Activated CD4-positive, alpha-beta memory T cell treated with anti-CD3 and anti-CD28 coated beads for 36 hours (primary cell): ENCODE results near the gene MIPEP. TPM values are rescaled to one million over a fixed set of nuclear protein-coding genes. Genes with fewer than 3 reads are reported as not detected.

Experiments
- CTCF ChIA-PET: fragments of 350-600 bp; sonication (Branson Sonifier 250); formaldehyde crosslinking; loops from one replicate; lab custom pipeline; 2021; ENCODE audit warnings: antibody characterized with exemption, inconsistent platforms; lab: Charles Lee
- POLR2A ChIA-PET: fragments of 350-600 bp; sonication (Branson Sonifier 250); formaldehyde crosslinking; loops from one replicate; lab custom pipeline; 2021; ENCODE audit warnings: antibody characterized with exemption; lab: Charles Lee
- DNase-seq: peaks from one replicate; pipeline ENCODE4 v3.0.0-alpha.2; 2020
- H3K27ac Mint-ChIP-seq: one replicate; pipeline ENCODE4 v1.8.0; 2021; ENCODE audit warnings: mixed read lengths
- H3K27me3 Mint-ChIP-seq: one replicate; pipeline ENCODE4 v1.8.0; 2021; ENCODE audit warnings: mixed read lengths
- H3K36me3 Mint-ChIP-seq: one replicate; pipeline ENCODE4 v1.8.0; 2021; ENCODE audit warnings: mixed read lengths
- H3K4me1 Mint-ChIP-seq: one replicate; pipeline ENCODE4 v1.8.0; 2021; ENCODE audit warnings: low read depth, mixed read lengths
- H3K4me3 Mint-ChIP-seq: one replicate; pipeline ENCODE4 v1.8.0; 2021; ENCODE audit warnings: mild to moderate bottlenecking, mixed read lengths
- H3K9me3 Mint-ChIP-seq: one replicate; pipeline ENCODE4 v1.8.0; 2021; ENCODE audit warnings: mixed read lengths
- intact Hi-C: fragments of 100-400 bp; cut with micrococcal nuclease; formaldehyde crosslinking; loops from one replicate; pipeline ENCODE4 v1.15.1; 2023
- total RNA-seq, 2 experiments: library from RNA; stranded (reverse); gene quantifications; one replicate each; pipeline ENCODE4 v1.2.3, GENCODE V29; 2021

The MIPEP gene
- total RNA-seq, 2 experiments from 2014 or later, result 16.6 to 16.7 TPM

DNA sequence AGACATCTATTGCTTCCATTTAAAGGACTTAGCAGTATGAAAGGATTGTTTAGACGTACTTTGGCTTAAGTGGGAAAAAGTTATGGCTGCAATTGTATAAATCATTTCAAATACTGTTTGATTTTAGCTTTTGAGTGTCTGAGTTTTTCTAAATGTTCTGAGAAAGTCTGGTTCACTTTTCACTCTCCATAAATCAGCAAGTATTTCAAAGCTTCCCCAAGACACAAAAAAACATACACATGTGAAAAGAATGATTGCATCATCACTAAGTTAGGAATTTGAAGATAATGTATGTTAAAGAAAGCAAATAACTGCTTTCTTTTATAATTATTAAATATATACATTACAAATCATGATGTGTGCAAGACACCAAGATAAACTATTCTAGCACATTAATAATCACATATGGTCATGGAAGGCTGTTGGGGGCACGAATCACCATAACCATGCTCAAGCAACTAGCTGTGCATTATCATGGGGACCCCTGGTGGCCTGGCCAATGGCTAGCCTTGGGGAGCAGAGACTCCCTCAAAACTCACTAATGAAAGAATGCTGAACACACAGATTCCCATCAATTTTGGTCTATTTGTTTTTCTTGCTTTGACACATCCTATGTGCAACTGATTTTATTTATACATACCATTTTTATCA, 111.1 kb downstream of the MIPEP start:
- POLR2A ChIA-PET, result no interaction called here
- no peak overlapping the region for H3K4me3 Mint-ChIP-seq
- CTCF ChIA-PET, result interaction anchor here (0.6 to 1.5 kb wide), 3 partner anchors 12 to 311 kb away, joined by 3 to 5 read pairs (median 3); no protein-coding TSS in a partner anchor
- H3K27me3 Mint-ChIP-seq, result no peaks in the 10 kb centered on the region
- DNase-seq, result no peak
- peaks cover 14% of the 10 kb centered on the region for H3K4me1 Mint-ChIP-seq
- no peaks in the 10 kb centered on the region for H3K9me3 Mint-ChIP-seq
- H3K27ac Mint-ChIP-seq, result no peak overlapping the region
- intact Hi-C loops, result no loop called here
- H3K36me3 Mint-ChIP-seq, result peaks cover 15% of the 10 kb centered on the region

DNA sequence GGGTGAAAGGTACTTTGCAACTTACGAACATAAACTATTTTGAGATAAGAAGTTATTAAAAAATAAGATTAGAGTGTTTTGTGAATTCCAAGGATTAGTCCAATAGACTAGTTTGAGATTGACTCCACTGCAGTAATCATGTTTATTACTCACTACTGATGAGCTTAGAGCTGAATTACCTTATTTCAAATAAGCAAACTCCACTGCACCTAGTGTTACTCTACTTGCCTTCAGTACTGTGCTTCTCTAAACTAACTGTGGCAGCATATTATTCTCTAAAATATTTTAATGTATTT, 111.7 kb downstream of the MIPEP start:
- Mint-ChIP-seq H3K9me3 (no peaks in the 10 kb centered on the region), H3K4me3 (no peak overlapping the region), H3K36me3 (peaks cover 15% of the 10 kb centered on the region), H3K4me1 (peaks cover 14% of the 10 kb centered on the region), H3K27me3 (no peaks in the 10 kb centered on the region), H3K27ac (no peak overlapping the region)
- DNase-seq, result no peak
- intact Hi-C loops, result loop anchor here (2.0 kb wide), 1 partner anchor 25 kb away; no protein-coding TSS in a partner anchor
- POLR2A ChIA-PET, result no interaction called here
- CTCF ChIA-PET, result no interaction called here

DNA sequence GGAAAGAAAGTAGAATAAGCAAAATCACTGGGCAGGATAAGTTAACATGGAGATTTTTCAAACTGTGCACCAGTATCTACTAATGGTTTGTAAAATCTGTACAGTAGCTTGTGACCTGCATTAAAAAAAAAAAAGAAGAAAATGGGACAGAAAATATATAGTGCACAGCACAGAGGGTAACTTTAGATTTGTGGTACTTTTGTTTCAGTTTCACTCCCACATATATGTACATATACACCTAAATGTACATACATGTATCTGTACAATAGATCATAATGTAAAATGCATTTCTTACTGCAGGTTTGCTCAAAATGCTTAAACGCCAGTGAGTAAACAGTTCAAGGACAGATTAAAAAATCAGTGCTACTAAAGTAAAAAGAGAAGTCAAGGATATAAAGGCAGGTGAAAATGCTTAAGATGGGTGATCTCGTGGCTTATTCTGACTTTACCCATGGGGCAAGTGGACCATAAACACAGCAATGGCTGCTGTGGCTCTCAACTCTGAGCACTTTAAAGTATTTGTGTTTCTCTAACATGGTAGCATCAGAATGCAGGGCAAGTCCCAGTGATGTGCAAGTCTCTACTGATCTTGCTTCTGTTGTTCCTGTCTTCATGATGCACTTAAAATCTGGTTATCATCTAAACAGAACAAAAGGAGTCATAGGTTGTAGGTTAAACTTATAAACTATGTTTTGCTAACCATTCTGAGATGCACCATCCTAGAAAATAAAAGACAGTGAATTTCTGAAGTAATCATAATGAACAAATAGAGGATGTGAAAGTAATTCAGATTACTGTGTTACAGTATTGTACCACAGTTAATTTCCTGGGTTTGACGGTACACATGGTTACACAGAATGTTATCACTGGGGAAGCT, 112.3 kb downstream of the MIPEP start:
- POLR2A ChIA-PET, result no interaction called here
- Mint-ChIP-seq H3K36me3 (peaks cover 15% of the 10 kb centered on the region), H3K4me1 (peaks cover 14% of the 10 kb centered on the region), H3K4me3 (no peak overlapping the region), H3K27me3 (no peaks in the 10 kb centered on the region), H3K9me3 (no peaks in the 10 kb centered on the region), H3K27ac (no peak overlapping the region)
- DNase-seq, result no peak
- intact Hi-C loops, result loop anchor here (2.0 kb wide), 1 partner anchor 24 kb away; no protein-coding TSS in a partner anchor
- CTCF ChIA-PET, result no interaction called here

DNA sequence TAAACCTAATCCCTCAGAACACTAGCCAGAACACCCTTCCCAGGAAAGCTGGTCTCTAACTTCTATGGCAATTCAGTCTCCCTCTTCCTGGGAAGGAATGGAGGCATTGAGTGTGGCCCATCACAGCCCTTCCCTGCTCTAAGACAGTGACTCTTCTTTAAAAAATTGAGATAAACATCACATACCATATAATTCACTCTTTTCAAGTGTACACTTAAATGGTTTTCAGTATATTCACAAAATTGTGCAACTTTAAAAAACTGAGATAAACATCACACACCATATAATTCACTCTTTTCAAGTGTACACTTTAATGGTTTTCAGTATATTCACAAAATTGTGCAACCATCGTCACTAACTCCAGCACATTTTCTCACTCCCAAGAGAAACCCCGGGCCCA, 116.5 kb downstream of the MIPEP start:
- H3K9me3 Mint-ChIP-seq, result no peaks in the 10 kb centered on the region
- H3K4me1 Mint-ChIP-seq, result peaks cover 19% of the 10 kb centered on the region
- no peaks in the 10 kb centered on the region for H3K27me3 Mint-ChIP-seq
- intact Hi-C loops, result no loop called here
- peaks cover 9% of the 10 kb centered on the region for H3K36me3 Mint-ChIP-seq
- H3K4me3 Mint-ChIP-seq, result no peak overlapping the region
- no peak for DNase-seq
- H3K27ac Mint-ChIP-seq, result no peak overlapping the region
- POLR2A ChIA-PET, result no interaction called here
- CTCF ChIA-PET, result no interaction called here

DNA sequence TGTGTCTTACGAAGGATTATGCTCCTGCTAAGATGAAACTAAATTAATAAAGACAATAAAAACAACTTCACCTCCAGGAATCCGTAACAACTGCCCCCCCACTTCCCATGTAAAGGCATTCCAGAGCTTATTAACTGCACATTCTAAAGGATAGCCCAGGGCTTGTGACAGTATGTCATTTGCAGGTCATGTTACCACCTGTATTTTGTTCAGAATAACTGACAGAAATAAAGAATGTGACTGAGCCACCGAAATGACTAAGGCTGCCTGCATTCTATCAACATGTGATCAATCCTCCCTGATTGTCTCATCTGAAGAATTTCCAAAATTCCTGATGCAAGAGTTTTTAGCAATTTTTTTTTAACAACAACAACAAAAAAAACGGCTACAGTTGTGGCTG, 117.2 kb downstream of the MIPEP start:
- Mint-ChIP-seq H3K36me3 (peaks cover 9% of the 10 kb centered on the region), H3K9me3 (no peaks in the 10 kb centered on the region), H3K4me3 (no peak overlapping the region), H3K27me3 (no peaks in the 10 kb centered on the region), H3K27ac (no peak overlapping the region), H3K4me1 (peaks cover 15% of the 10 kb centered on the region)
- intact Hi-C loops, result no loop called here
- DNase-seq, result no peak
- ChIA-PET POLR2A (no interaction called here), CTCF (interaction anchor here (1.0 kb wide), 1 partner anchor 17 kb away, joined by 3 read pairs; no protein-coding TSS in a partner anchor)

DNA sequence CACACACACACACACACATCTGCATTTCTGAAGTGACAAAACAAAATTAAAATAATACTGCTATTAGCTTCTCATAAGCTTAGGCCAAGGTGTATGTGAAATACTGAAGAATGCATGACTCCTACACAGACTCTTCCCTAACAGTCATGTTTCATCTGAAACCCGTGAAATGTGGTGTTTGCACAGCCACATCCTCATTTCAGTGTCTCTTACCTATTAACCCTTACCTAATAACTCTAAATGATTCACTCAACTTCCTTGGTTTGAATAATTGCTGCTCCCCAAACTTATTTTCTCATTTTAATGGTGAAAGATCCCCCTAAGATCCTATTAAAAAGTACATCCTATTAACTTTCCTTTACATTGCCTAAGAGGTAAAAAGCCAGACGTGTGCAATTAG, 117.6 kb downstream of the MIPEP start:
- no peak for DNase-seq
- intact Hi-C loops, result no loop called here
- ChIA-PET POLR2A (no interaction called here), CTCF (interaction anchor here (1.0 kb wide), 1 partner anchor 16 kb away, joined by 3 read pairs; no protein-coding TSS in a partner anchor)
- H3K4me3 Mint-ChIP-seq, result no peak overlapping the region
- H3K9me3 Mint-ChIP-seq, result no peaks in the 10 kb centered on the region
- no peak overlapping the region for H3K27ac Mint-ChIP-seq
- H3K36me3 Mint-ChIP-seq, result peaks cover 9% of the 10 kb centered on the region
- no peaks in the 10 kb centered on the region for H3K27me3 Mint-ChIP-seq
- H3K4me1 Mint-ChIP-seq, result peaks cover 11% of the 10 kb centered on the region

DNA sequence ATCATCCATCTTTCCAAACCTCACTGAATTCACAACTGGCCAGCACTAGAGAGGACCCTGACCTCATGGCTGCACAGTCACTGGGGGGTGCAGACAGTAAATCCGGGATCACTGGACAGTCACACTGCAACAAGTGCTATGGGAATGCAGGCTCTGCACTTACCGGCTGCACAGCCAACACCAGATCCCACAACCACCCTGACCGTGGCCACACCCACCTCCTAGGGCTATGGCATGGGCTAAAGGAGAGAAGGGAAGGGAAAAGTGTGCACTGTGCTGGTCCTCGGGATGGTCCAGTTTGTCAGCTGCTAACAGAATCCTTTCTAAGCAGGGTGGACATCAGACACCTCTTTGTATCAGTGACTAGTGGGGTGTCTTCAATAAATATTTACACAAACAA, 118.2 kb downstream of the MIPEP start:
- CTCF ChIA-PET, result interaction anchor here (1.0 kb wide), 1 partner anchor 16 kb away, joined by 3 read pairs; no protein-coding TSS in a partner anchor
- POLR2A ChIA-PET, result no interaction called here
- DNase-seq, result no peak
- Mint-ChIP-seq H3K4me1 (peaks cover 9% of the 10 kb centered on the region), H3K9me3 (no peaks in the 10 kb centered on the region), H3K27me3 (no peaks in the 10 kb centered on the region), H3K27ac (no peak overlapping the region), H3K4me3 (no peak overlapping the region), H3K36me3 (peaks cover 6% of the 10 kb centered on the region)
- intact Hi-C loops, result no loop called here

DNA sequence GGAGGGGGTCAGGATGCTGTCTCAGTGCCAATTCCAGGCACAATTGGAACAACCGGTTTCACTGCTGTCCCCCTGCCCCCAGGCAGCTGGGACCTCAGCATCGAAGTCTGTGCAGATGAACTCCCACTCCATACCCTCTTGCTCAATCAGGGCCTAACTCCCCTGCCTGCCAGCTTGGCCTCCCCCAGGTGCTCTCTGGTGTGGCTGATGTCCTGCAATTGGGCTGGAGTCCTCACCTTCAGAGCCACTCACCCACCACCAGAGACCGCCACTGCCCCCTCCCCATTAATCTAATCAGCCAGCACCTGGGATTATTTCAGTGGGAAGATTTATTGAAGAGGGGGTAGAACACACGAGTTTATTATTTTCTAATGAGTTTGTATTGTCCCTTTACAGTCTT, 118.8 kb downstream of the MIPEP start:
- no peak overlapping the region for H3K27ac Mint-ChIP-seq
- H3K27me3 Mint-ChIP-seq, result no peaks in the 10 kb centered on the region
- no peak overlapping the region for H3K4me3 Mint-ChIP-seq
- CTCF ChIA-PET, result no interaction called here
- intact Hi-C loops, result no loop called here
- no peaks in the 10 kb centered on the region for H3K9me3 Mint-ChIP-seq
- POLR2A ChIA-PET, result no interaction called here
- peaks cover 3% of the 10 kb centered on the region for H3K36me3 Mint-ChIP-seq
- peaks cover 9% of the 10 kb centered on the region for H3K4me1 Mint-ChIP-seq
- DNase-seq, result no peak

DNA sequence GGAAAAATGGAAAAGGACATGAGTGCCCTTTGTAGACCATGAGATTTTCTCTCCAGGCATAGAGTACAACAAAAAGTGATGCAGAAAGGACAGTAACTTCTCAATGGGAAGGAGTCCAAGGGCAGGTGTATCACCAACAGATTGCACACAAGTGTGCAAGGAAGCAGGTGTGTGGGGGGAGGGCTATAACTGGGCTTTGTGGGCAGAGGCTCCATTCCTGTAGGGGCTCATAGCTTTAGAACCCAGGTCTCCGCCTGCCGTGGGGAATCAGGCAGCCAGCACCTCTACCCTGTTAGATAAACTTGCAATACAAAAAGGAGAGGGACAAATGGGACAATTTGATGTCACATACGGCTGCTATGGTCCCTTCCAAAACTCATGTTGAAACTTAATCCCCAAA, 119.8 kb downstream of the MIPEP start:
- no peak for DNase-seq
- Mint-ChIP-seq H3K27ac (no peak overlapping the region), H3K27me3 (no peaks in the 10 kb centered on the region), H3K4me1 (peaks cover 9% of the 10 kb centered on the region), H3K36me3 (no peaks in the 10 kb centered on the region), H3K4me3 (no peak overlapping the region), H3K9me3 (no peaks in the 10 kb centered on the region)
- intact Hi-C loops, result no loop called here
- ChIA-PET POLR2A (no interaction called here), CTCF (no interaction called here)

DNA sequence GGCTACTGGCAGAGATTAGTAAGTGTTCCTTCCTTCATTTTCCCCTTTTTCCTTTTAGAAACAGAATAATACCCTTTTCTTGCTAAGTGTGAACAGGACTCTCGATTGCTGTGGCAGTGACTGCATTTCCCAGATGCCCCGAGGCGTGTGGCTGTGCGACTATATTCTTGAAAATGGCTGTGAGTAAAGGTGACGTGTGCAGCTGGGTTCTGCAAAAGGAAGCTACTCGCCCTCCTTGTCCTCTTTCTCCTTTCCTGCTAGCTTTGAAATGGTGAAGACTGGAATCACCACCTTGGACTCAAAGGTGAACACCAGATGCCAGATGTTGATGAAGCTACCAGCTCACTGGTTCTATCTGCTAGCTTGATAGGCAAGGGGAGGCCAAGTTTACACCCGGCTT, 121.4 kb downstream of the MIPEP start:
- Mint-ChIP-seq H3K4me3 (no peak overlapping the region), H3K27me3 (no peaks in the 10 kb centered on the region), H3K9me3 (no peaks in the 10 kb centered on the region), H3K27ac (no peak overlapping the region), H3K36me3 (no peaks in the 10 kb centered on the region), H3K4me1 (peaks cover 9% of the 10 kb centered on the region)
- ChIA-PET POLR2A (no interaction called here), CTCF (no interaction called here)
- intact Hi-C loops, result no loop called here
- DNase-seq, result no peak

DNA sequence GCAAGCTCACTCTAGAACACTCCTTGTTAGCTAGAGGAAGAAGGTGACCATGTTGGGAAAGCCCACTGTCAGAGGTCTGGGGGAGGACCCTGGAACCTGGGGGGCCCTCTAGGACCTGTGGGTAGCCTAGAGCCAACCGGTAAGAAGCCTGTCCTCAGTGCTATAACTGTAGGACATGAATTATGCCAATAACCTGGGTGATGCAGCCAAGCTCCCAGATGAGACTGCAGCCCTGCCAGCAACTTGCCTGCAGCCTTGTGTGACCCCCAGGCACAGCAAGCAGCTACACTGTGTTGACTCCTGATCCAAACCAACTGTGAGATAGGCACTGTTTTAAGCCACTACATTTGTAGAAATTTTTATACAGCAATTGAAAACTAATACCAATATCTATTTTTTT, 122.3 kb downstream of the MIPEP start:
- DNase-seq, result no peak
- CTCF ChIA-PET, result interaction anchor here (0.7 kb wide), 1 partner anchor 28 kb away, joined by 3 read pairs; no protein-coding TSS in a partner anchor
- Mint-ChIP-seq H3K9me3 (no peaks in the 10 kb centered on the region), H3K36me3 (no peaks in the 10 kb centered on the region), H3K4me3 (no peak overlapping the region), H3K27ac (no peak overlapping the region), H3K4me1 (peaks cover 9% of the 10 kb centered on the region), H3K27me3 (no peaks in the 10 kb centered on the region)
- intact Hi-C loops, result no loop called here
- POLR2A ChIA-PET, result interaction anchor here (0.6 kb wide), 1 partner anchor 36 kb away, joined by 3 read pairs; no protein-coding TSS in a partner anchor

DNA sequence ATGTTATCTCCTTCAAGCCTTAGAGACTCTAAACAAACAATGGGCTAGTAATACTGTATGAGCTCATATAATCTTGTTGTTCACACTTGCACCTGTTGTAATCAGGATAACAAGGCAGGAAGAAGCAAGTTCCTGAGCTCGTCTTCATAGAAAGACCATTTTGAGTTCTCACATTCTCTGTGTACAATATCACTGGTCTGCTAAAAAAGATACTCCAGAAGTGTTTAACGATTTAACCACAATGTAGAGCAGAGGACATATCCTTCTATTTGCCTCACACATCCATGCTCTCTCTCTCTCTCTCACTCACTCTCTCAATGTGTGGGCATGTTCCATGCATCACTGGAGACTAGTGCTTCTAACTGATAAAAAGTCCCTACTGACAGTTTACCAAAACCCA, 122.9 kb downstream of the MIPEP start:
- intact Hi-C loops, result no loop called here
- POLR2A ChIA-PET, result no interaction called here
- DNase-seq, result no peak
- Mint-ChIP-seq H3K4me3 (no peak overlapping the region), H3K36me3 (no peaks in the 10 kb centered on the region), H3K27ac (no peak overlapping the region), H3K27me3 (no peaks in the 10 kb centered on the region), H3K4me1 (peaks cover 5% of the 10 kb centered on the region), H3K9me3 (no peaks in the 10 kb centered on the region)
- CTCF ChIA-PET, result interaction anchor here (0.7 to 1.0 kb wide), 2 partner anchors 12 to 27 kb away, joined by 3 read pairs; no protein-coding TSS in a partner anchor
